HG03066 (cell line): ENCODE data around the gene GALNT15.

Experiments used
- ATAC-seq: cut with Tn5 transposase; IDR thresholded peaks from one replicate; pipeline ENCODE4 v1.9.1; 2021; ENCODE audit warnings: low read depth; ENCODE audit not compliant: unreplicated experiment

GALNT15 gene

DNA sequence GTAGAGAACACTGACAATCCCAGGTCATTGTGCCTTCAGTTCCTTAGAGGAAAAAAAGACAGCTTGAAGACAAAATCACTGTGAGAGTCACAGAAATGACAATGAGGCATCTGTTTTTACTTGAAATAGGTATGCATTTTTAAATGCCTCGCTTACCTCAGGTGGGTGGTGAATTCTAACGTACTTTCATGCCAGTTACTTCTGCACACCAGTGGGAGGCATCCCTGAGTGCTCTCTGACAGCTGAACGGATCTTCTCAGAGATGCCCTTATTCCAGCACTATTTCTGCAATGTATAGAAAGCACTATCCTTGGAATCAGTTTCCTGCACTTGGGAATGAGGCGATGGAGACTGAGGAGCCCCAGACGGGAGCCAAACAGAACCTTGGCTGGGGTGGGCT, 74.1 kb downstream of the GALNT15 start:
- ATAC-seq = no peak

DNA sequence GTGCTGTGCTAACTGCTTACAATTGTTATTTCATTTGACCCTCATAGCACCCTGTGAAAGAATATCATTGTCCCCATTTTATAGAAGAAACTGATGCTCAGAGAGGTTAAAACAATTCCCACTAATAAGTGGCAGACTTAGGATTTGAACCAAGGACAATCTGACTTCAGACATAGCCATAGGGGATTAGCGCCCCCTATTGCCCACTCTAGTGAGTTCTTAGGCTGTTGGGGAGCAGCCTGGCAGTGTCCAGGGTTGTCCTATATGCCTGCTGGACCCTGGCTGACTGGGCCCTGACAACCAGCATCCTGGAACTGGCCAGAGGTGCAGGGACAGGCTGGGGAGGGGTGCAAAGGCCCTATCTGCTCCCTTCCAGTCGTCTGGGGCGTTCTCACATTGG, 74.9 kb downstream of the GALNT15 start:
- ATAC-seq = no peak

DNA sequence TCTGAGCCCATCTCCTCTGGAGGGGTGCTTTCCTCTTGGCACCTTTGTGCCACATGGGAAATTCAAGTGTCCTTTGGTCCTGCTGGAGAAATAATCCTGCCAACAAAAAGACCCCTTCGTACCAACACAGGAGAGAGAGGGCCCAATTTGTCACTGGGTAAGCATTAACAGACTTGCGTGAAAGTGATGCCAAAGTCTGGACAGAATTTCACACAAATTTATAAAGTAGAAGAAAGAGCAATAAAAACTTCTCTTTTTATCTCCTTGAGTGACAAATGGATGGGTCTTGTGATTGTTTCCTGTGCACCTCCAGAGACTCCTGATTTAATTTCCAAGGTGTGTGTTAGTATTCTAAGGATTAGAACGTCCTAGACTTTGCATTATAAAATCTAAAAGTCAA, 75.4 kb downstream of the GALNT15 start:
- no peak for ATAC-seq

DNA sequence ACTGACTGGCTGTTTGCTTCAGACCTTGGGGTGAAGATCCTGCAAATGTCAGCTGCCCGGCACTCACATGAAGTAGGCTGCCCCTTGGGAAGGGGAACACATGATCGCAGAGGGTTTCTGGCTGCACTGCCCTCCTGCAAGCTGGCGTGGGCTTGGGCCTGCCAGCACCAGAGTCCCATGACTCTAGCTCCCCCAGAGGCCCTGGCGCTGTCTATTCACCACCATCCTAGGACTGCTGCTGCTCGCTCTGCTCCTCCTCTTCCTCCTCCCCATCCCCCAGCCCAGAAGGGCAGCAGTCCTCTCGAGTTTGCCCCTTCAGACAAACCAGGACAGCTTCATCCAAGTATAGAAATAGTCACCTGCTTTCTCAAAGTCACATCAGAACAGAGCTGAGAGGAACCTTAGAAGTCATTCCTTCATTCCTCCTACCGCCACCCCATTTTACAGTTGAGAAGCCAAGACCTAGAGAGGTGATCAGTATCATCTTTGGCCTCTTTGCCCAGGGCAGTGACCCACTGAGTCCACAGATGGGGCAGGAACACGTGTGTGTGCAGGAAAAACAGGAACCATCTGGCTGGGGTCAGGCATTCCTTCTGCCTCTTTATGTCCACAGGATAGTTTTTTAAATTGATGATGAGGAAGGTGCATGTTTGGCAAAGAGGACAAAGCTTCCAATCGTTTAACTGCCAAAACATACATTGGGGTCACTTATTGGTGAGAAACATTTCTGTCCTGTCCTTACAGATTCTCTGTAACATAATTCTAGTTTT, 77.0 kb downstream of the GALNT15 start:
- no peak for ATAC-seq

DNA sequence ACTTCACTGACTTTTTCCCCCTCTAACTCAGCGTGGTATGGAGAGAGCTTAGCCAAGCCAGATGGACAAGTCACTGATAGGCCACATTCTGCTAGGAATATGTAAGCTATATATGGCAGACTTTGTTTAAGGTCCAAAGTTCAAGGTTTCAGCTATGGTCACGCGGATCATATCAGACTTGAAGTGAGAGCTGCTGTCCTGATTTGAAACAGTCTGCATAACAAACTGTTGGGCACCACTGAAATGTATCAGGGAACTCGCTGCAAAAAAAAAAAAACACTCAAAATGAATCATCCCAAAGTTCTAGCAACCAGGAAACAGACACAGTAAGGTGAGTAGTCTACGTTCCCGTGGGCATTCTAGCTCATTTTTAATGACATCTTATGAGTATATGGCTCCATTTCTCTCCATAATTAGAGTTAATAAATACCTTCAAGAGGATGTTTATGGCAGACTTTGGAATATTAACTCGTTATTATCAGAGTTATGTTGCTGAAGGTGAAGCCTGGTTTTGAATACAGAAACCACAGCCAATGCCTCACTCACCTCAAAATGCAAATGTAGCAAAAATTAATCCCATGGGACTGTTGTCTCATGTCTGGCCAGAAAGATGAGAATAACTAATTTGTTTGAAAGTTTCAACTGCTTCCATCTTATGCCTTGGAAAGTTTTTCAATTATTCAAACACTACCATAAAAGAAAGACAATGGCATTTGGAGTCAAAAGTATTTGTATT, 77.9 kb downstream of the GALNT15 start:
- peak; percentile 31 for ATAC-seq

DNA sequence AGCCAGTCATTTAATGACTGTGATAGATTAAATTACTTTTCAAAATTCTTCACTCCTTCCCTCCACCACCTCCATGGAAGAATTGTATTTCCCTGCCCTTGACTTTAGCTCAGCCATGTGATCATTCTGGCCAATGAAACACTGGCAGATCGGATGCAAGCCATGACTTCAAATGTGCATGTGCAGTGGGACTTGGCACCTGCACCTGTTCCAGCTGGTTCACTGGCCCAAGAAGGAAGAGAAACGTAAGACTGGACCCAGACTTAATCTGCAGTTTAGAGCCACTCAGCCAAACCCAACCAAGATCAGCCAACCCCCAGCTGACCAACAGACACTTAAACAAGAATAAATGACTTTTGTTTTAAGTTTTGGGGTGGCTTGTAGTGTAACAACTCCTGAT, 78.5 kb downstream of the GALNT15 start:
- no peak for ATAC-seq

DNA sequence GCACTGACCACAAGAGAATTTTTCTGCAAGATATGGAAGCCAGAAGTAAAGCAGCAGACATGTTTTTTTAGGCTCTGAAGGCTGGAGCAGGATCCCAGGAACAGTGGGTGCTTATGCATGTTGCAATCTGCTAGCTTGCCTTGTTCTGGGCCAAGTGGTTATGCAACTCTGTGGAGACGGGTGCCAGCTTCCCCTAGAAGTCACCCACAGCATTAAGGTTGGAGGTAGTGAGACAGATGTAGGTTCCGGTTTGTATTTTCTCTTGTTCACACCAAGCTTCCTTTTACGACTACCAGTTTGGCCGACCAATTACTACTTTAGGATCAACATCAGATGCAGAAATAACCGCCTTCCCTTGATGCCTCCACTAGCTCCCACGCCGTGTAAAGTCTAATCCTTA, 79.1 kb downstream of the GALNT15 start:
- no peak for ATAC-seq

DNA sequence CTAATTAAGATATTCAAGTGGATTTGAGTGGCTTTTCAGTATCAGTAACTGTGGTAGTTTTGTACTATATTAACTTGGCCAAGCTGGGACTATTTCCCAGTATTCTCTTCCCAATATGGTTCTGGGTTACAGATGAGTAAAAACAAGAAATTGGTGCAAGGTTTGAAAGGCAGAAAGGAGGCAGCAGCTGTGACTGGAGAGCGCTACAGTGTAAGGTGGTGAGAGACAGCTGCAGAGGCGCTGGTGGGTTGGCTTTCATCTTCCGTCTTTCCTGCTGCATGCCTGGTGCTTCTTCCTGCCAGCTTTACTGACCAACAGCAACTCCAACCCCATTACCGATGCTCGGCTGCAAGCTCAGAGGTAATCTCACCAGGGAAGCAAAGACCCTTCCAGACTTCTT, 80.4 kb downstream of the GALNT15 start:
- no peak for ATAC-seq

DNA sequence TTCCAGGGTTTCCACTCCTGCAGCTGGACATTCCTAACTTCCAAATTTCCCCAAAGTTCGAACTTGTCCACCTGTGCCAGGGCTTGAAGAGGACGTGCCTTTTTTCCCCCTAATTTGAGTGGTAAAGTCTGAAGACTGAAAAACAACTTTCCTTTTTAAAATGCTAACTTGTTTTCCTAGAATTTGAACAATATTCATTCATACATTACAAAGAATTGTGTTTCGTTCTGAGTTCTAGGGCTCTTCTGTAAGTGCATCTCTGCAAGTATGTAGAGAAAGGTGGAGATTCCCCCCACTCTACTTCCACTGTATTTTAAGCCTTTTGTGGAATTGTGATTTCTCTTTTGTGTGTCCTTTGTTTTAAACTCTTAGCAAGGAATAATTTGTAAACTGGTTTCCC, 80.8 kb downstream of the GALNT15 start:
- no peak for ATAC-seq

DNA sequence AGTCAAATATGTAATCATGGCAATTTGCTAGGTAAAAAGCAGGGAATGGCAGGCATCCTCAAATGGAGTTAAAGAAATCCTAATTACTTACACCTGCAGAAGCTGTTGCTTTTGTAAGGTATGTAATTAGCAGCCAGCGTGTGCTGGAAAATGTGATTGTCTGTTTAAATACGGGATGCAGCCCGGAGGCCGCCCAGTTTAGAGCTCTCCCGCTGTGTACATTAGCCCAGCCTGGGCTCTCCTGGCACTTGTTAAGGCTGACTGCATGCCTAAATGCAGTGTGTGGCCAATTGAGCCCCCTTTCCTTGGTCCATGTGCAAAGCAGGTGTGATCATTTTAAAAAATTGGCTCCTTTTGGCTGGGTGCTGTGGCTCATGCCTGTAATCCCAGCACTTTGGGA, 81.2 kb downstream of the GALNT15 start:
- ATAC-seq = no peak

DNA sequence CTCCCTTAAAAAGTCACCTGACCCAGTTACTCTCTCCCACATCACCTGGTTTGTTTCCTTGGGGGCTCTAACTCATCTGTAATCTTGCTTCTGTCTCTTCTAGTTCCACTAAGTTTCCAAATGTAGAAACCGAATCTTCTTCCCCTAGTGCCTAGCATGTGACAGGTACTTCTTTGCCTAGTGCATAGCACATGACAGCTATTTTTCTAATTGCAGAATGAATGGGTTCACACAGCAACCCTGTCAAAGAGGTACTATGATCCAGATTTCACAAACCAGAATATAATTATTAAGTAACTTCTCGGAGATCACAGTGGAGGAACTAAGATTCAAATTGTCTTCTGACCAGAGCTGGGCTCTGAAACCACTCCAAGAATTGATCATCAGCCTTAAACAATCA, 82.8 kb downstream of the GALNT15 start:
- no peak for ATAC-seq

DNA sequence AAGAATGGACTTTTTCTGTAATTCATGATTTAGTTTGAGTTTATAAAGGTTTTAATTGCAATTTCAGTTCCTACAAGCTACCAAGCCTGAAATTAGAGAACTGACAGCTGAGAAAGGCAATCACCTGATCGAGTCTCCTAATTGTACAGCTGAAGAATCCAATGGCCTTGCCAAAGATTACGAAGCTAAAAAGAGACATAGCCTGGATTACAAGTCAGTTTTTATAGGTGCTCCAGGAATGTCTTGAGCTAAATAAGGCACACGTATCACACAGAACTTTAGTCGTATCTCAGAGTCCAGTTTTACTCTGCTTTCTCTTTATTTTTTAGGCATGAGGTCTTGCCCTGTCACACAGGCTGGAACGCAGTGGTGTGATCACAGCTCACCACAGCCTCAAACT, 83.7 kb downstream of the GALNT15 start:
- no peak for ATAC-seq

DNA sequence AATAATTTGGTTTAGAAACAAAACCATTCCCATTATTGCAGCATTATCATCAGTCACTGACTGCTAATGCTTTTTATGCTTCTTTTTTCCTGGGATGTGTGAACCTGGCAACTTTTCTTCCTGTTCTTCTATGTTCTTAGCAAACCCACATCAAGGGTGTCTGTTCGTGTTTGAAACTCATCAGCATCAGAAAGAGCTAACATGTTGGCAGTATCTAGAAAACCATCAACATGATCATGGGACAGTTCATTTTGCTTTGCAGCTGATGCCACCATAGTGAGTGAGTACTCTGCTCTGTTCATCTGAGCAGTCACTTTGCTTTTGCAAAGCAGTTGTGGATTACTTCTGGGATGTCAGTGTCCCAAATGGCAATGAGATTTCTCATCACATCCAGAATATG, 84.4 kb downstream of the GALNT15 start:
- ATAC-seq = no peak

DNA sequence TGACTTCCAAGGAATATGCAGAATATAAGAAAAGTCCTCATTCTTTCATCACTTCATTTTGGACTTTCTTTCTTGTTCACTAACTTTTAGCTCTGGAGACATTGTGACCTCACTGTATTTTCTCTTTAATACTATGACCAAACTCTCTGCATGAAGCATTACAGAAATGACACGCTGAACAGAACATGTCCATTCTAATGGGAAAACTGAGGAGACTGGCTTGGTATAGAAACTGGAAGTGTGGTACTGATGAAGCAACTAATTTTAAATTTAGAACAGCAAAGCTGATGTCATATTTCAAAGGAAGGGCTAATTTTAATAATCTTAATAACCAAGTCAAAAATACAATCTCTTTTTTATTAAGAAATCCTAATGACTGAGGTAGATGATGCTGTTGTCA, 85.6 kb downstream of the GALNT15 start:
- ATAC-seq = no peak

DNA sequence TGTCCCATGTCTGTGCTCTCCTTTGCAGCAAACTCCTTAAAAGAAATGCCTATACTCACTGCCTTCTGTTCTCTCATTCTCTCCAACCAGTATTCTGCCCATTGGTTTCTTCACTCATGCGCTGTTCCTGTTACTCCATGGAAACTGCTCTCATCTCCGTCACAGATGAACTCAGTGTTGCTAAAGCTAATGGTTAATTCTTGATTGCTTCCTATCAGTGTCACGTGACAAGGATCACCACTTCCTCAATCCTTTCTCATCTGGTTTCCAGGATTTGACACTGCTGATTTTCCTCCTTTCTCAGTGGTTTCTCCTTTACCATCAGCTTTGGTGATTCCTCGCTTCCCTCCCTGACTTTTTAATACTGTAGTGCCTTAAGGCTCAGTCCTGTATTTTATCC, 87.7 kb downstream of the GALNT15 start:
- no peak for ATAC-seq

DNA sequence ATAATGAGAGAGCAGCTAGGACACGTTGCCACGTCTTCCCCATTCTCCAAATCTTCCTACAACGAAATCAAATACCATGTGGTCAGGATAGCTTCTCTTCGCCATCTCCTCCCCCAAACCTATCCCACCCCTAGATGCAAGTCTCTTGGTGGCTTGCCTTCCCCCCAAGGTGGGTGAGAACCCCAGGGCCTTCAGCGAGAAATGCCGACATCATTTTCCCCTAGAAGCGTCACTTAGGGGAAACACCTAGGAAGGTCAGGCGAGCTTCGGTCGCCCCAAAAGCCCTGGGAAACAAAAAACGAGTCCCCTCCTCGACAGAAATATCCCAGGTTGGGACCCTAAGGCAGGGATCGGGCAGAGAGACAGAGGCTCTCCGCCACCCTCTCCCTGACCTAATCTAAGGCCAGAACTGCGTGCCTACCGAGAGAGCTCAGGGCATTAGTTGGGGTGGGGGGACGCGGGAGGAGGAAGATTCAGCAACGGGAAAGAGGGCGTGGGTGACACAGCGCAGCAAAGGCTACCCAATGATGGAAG, 89.8 kb downstream of the GALNT15 start:
- ATAC-seq = no peak

DNA sequence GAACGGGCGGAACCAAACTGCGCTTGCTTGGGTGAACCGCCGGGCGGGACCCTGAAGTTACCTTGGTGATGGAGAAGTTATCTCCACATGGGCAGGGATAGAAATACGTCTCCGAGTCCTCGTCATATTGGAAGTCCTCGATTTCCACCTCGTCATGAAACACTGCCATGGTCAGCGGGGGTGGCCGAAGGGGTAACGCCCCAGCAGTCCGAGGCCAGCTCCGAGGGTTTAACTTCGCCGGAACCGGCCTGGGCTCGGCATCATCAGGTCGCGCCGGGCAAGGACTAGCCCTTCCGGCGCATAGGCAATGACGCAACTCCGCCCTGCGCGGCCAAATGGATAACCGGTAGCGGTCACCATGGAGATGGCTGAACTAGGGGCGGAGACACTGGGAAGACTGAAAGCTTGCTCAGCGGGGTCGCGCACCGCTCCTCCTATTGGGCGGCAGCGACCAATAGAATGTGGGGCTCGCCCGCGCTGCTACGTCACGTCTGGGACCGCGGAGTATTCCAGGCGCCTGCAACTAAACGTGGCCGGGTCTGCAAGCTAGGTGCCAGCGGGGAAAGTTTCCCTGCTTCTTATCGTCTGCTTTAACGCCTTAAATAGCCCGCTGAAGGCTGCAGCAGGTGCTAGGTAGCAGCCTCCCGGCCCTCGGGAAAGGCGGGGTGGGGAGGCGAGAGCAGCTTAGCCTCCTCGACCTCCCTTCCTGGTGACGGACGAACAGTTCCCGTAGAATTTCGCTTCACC, 90.4 kb downstream of the GALNT15 start, which contains the start of the genes DPH3 and OXNAD1:
TSS of gene DPH3 (minus strand) at position 236 of the 747 bp plus-strand sequence. CDS start at position 169, 67 bp downstream.
TSS of gene OXNAD1 (plus strand) at position 505 of the 747 bp plus-strand sequence. CDS start 5,741 bp downstream, outside the sequence.
- ATAC-seq = peak; percentile 99

DNA sequence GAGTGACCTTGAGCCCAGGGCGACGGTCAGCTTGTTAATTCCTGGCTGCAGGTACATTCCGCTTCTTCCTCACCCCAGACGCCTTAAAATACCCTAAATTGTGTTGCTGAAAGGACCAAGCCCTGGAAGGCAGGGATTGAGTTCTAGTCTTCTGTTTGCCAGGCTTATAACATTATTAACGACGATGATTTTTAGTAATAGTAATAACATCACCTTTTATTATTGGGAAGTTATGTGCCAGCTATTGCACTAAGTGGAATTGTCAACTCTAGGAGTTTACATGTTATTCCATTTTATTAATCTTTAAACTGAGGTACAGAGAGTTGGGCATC, 90.9 kb downstream of the GALNT15 start:
- ATAC-seq = no peak

DNA sequence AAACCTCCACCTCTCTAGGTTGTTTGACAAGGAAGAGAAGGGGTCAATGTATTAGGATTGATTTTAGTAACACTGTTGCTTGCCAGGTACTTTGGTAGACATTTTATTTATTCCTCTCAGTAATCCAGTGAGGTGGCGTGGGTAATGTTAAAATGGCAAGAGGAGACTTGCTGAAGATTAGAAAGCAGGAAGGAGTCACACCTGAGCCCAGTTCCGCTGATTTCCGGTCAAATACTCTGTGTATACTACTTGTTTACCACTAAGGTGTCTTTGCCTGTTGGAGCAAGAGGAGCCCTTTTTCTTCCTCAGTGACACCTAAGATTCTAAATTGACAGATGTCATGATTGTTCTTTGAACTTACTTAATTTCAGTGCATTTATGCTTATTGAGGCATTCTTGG, 92.2 kb downstream of the GALNT15 start:
- ATAC-seq = no peak

DNA sequence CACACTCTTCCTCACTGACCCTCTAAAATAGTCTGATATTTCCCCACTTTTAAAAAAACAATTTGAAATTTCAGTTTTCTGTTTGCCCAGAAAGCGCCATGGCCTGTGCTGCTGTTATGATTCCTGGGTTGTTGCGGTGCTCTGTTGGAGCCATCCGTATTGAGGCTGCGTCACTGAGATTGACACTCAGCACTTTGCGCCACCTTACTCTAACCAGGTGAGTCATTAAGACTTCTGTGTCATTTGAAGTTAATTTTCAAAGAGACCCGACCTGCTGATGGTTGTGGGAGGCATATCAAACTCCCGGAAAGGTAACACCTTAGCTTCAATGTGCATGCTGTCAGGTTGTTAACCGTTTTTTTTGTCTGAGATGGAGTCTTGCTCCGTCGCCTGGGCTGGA, 96.4 kb downstream of the GALNT15 start:
- ATAC-seq = no peak

DNA sequence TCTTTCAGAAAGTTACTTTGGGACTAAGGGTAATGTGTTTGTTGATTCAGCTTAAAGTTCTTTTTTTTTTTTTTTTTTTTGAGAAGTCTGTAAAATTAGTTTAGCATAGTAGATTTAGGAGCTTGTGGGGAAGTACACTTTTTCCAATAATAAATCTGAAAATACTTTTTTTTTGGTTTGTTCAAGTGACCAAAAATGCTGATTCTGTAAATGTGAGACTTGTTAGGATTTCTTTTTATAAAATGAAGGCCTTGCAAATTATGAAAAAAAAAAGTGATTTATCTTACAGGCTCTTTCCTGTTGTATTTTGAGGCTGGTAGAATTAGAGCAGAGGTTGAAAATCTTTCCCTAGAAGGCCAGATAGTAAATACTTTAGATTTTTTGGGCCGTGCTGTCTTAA, 98.1 kb downstream of the GALNT15 start:
- ATAC-seq = no peak
